ENCODE measurements around the gene ANKAR. TPM values are rescaled to one million over a fixed set of nuclear protein-coding genes. Genes with fewer than 3 reads are reported as not detected.
"Not testable (repeated sequence)": the region's sequence is repeated elsewhere in the genome, so short reads cannot be mapped to it uniquely, and the experiment has no call there.

ANKAR gene
- polyA plus RNA-seq, 12 donors: 3.9 to 13.0 (median 7.7) TPM; not detected in 1

DNA sequence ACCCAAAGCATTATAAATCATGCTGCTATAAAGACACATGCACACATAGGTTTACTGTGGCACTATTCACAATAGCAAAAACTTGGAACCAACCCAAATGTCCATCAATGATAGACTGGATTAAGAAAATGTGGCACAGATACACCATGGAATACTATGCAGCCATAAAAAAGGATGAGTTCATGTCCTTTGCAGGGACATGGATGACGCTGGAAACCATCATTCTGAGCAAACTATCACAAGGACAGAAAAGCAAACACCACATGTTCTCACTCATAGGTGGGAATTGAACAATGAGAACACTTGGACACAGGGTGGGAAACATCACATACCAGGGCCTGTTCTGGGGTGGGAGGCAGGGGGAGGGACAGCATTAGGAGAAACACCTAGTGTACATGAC lies 43.1 kb downstream of the ANKAR start:
- DNase-seq: not testable (repeated sequence)

- no peak for DNase-seq
These were observed 45.1 kb downstream of the ANKAR start for GRCh38 chr2:189719571-189719970.

- no peak for DNase-seq
These were observed 48.7 kb downstream of the ANKAR start for GRCh38 chr2:189723192-189723591.

Other genes starting within 250 kb of the ANKAR start
- 10 to 100 TPM in 11 of 12 donors, not detected in 1; 28.9 to 55.0 (median 39.3) TPM for gene WDR75, start 233.2 kb upstream of the ANKAR start, polyA plus RNA-seq (ENCODE audit: insufficient read length in 12 of 12)
- 10 to 100 TPM in 11 of 12 donors, not detected in 1; 34.5 to 69.1 (median 50.4) TPM for gene SLC40A1, start 93.9 kb upstream of the ANKAR start, polyA plus RNA-seq (ENCODE audit: insufficient read length in 12 of 12)
- gene ASNSD1, start 13.2 kb upstream of the ANKAR start, polyA plus RNA-seq (ENCODE audit: insufficient read length in 12 of 12): 10 to 100 TPM in 11 of 12 donors, not detected in 1; 39.5 to 73.7 (median 51.9) TPM
- gene OSGEPL1, start 88.1 kb downstream of the ANKAR start, polyA plus RNA-seq (ENCODE audit: insufficient read length in 12 of 12): 10 to 100 TPM in 10 of 12 donors, not detected in 2; 10.7 to 19.8 (median 13.3) TPM
- 10 to 100 TPM in 11 of 12 donors, not detected in 1; 35.2 to 89.0 (median 57.5) TPM for gene ORMDL1, start 109.7 kb downstream of the ANKAR start, polyA plus RNA-seq (ENCODE audit: insufficient read length in 12 of 12)
- gene PMS1, start 109.8 kb downstream of the ANKAR start, polyA plus RNA-seq (ENCODE audit: insufficient read length in 12 of 12): 10 to 100 TPM in 11 of 12 donors, not detected in 1; 20.1 to 42.5 (median 32.0) TPM

Data from muscle of arm (tissue), 12 donors.